Activated gamma-delta T cell treated with Interleukin-2 at 50 U/mL for 16 hours (primary cell): ENCODE data around the gene INSR.
"Not testable (repeated sequence)": the region's sequence is repeated elsewhere in the genome, so short reads cannot be mapped to it uniquely, and the experiment has no call there.

ENCODE experiments used
- DNase-seq: peaks from one replicate; pipeline ENCODE4 v3.0.0-alpha.2; 2020

Gene INSR

GRCh38 chr19:7255631-7256030 lies 38.6 kb downstream of the INSR start:
- no peak for DNase-seq

GRCh38 chr19:7255119-7255518 lies 39.1 kb downstream of the INSR start:
- no peak for DNase-seq

GRCh38 chr19:7254590-7254989 lies 39.6 kb downstream of the INSR start:
- no peak for DNase-seq

GRCh38 chr19:7252364-7252763 lies 41.9 kb downstream of the INSR start:
- no peak for DNase-seq

DNA sequence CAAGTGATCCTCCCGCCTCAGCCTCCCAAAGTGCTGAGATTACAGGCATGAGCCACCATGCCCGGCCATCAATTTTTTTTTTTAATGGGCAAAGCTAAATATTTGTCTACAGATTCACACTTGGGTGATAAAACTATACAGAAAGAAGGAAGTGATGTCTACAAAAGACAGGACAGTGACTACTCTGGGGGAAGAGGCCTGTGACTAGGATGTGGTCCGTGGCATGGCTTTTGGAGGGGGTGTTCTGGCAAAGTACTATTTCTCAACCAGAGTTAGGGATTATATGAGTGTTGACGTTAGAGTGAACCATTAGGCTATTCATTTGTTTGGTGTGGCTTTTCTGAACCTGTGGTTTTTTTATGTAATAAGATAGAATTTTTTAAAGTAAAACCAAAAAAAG lies 42.7 kb downstream of the INSR start:
- no peak for DNase-seq

GRCh38 chr19:7250951-7251350 lies 43.3 kb downstream of the INSR start:
- no peak for DNase-seq

DNA sequence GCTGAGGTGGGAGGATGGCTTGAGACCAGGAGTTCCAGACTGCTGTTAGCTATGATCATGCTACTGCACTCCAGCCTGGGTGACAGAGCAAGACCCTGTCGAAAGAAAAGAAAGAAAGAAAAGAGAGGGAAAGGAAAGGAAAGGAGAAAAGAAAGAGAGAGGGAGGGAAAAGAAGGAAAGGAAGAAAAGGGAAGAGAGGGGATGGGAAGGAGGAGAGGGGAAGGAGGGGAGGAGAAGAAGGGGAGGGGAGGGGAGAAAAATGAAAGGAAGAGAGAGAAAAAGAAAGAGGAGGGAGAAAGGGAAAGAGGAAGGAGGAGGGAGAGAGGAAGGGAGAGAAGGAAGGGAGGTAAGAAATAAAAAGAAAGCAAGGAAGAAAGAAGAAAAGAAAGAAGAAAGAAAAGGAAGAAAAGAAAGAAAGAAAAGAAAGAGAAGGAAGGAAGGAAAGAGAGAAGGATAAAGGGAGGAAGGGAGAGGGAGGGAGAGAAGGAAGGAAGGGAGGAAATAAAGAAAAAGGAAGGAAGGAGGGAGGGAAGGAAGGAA lies 44.1 kb downstream of the INSR start:
- no peak for DNase-seq

DNA sequence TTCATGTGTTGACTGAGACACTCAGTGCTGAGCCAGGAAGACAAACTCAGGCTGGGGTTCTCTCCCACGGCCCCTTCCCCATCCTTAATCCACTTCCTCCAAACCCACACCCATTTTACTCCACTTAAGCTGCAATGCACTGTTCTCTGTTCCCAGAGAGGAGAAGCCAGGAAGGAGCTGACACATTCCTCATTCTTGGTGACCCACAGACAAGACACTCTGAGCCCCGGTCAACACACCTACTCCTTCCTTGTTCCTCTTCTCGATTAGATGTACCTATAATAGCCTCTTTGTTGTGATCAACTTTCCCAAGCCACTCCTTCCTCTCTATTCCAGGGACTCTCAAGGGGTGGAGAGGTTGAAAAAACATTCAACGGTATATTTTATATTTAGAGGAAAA lies 47.1 kb downstream of the INSR start:
- no peak for DNase-seq

GRCh38 chr19:7246601-7247000 lies 47.6 kb downstream of the INSR start:
- DNase-seq, result no peak

DNA sequence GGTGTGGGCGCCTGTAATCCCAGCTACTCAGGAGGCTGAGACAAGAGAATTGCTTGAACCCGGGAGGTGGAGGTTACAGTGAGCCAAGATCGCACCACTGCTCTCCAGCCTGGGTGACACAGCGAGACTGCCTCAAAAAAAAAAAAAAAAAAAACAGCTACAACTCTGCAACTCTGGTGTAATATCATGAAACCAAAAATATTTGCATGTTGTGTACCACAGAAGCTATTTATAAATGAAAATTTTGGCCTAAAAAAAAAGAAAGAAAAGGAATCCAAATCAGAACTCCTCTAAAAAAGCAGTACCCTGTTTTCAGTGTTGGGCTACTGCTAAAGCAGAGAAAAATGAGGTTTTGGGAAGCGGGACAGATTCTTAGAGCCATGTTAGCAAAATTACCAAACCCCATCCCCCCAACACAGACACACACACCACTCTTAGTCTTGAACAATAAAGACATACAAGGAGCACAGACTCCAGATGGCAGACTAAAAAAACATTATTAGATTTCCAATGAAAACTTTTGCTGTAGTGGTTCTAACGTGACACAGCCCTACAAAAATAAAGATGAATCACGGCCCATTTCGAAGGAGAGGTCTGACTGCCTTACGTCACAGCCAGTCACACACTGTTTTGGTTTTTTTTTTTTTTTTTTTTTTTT lies 51.5 kb downstream of the INSR start:
- DNase-seq, result no peak

GRCh38 chr19:7238051-7238450 lies 56.2 kb downstream of the INSR start:
- no peak for DNase-seq

DNA sequence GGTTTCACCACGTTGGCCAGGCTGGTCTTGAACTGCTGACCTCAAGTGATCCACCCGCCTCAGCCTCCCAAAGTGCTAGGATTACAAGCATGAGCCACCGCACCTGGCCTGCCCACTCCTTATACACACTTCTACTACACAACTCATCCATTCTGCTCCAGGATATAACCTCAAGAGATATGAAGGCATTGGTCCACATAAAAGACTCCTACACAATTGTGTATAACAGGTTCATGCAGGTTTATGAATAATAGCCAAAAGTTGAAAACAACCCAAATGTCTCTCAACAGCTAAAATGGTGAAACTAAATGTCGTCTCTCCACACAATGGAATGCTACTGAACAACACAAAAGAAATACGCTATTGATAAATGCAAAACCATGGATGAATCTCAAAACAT lies 58.1 kb downstream of the INSR start:
- DNase-seq, result no peak

GRCh38 chr19:7230826-7231225 lies 63.4 kb downstream of the INSR start:
- no peak for DNase-seq

- DNase-seq, result no peak
Measured at GRCh38 chr19:7229735-7230134, 64.5 kb downstream of the INSR start.

- DNase-seq, result no peak
Measured at GRCh38 chr19:7228935-7229541, 65.2 kb downstream of the INSR start.

DNA sequence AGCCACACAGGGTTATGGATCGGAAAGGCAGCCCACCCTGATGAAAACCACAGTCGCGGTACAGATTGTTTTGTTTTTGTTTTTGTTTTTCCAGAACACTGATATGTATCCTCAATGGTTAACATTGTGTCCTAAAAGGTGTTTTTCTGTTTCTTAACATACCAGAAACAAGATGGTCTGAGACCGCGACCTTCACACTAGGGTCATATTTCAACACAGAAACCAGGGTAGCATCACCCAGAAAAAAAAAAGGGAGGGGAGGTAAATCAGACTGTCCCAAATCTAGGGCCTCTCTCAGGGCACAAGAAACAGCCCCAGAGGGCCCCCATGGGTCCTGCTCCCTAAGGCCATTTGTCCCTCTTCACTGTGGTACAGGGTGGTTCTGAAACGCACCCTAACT lies 66.5 kb downstream of the INSR start:
- no peak for DNase-seq

- not testable (repeated sequence) for DNase-seq
Measured at GRCh38 chr19:7227149-7227548, 67.1 kb downstream of the INSR start.

DNA sequence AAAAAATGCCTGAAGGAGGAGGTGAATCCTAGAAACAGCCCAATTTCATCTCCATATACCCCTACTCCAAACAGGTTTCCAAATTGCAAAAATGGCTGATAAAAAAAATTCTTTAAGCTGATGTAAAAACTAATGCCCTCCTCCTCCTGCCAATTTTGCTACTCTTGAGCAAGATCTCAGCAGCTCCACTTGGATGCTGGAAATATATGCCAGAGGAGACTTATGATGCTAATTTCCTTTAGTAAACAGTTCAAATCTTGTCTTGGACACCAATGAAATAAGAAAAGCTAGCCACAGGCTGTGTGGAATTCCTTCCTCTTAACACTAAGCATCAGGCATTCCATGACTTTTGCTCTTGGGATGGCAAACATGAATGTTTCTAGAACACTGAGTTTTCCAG lies 67.5 kb downstream of the INSR start:
- no peak for DNase-seq

DNA sequence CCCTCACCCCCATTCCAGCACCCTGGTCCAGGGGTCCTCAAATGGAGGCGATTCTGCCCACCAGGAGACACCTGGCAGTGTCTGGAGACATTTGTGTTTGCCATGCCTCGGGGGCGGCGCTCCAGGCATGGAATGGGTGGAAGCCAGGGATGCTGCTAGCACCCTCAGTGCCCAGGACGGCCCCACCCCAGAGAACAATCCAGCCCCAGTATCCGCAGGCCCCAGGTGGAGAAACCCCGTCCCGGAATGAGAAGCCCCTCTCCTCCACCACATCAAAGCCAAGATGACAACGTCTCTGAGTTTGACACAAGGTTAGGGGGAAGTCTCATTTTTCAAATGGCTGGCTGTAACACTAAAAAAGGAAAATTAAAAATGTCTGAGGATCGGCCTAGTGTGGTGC lies 68.5 kb downstream of the INSR start:
- no peak for DNase-seq

- no peak for DNase-seq
Measured at GRCh38 chr19:7224995-7225394, 69.2 kb downstream of the INSR start.

GRCh38 chr19:7224209-7224686 lies 70.0 kb downstream of the INSR start:
- DNase-seq, result no peak

- DNase-seq, result no peak
Measured at GRCh38 chr19:7223429-7223828, 70.8 kb downstream of the INSR start.

DNA sequence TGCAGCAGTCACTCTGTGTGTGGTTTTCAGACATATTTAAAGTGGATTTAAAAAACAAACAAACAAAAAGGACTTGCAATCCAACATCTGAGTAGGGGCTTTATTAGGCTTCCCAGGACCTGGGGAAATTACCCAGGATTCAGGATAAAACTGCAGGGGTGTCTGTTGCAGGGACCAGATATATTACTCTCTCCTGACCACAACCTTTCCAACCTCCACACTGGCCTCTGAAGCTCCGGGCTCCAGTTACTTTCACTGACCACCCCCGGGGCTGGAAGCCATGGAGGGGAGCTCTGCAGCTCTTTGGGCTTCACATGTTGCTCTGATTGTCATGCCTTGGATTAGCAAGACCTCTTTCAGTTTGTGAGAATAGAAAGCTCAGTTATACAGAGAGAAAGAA lies 75.2 kb downstream of the INSR start:
- no peak for DNase-seq

GRCh38 chr19:7217861-7218260 lies 76.4 kb downstream of the INSR start:
- DNase-seq, result no peak
